ENCODE measurements around the gene TBX2. TPM values are rescaled to one million over a fixed set of nuclear protein-coding genes. Genes with fewer than 3 reads are reported as not detected.
A peak's percentile ranks its signal among the peaks of the same experiment; 100 is the strongest.

Gene TBX2
- total and polyA plus RNA-seq, 2 of the 13 experiments (the other 11 are each of a cell fraction or from before 2014, with no cell fraction given) = 2.8 to 15.3 TPM

GRCh38 chr17:61366715-61367413 lies 32.8 kb upstream of the TBX2 start (continued):
- TF ChIP-seq ZNF431 (CRISPR knock-in tag; IDR thresholded peaks at IDR 0.05; ENCODE audit: borderline replicate concordance, low read depth) (peak; percentile 73; the same call in 1 of the 2 replicates), ZNF850 (CRISPR knock-in tag; conservative IDR thresholded peaks at IDR 0.05) (no peak), ZNF570 (CRISPR knock-in tag; IDR thresholded peaks at IDR 0.05; ENCODE audit: borderline replicate concordance) (no peak), HOXA7 (CRISPR knock-in tag; IDR thresholded peaks at IDR 0.05) (no peak), ZNF749 (CRISPR knock-in tag; IDR thresholded peaks at IDR 0.05; ENCODE audit: borderline replicate concordance) (peak; percentile 91), ZNF143 (CRISPR knock-in tag; IDR thresholded peaks at IDR 0.05) (peak; percentile 56), CHD2 (IDR thresholded peaks at IDR 0.05; ENCODE audit: low read depth, low read length) (no peak), SCMH1 (CRISPR knock-in tag; IDR thresholded peaks at IDR 0.05; ENCODE audit: borderline replicate concordance) (no peak), KMT2A (CRISPR knock-in tag; IDR thresholded peaks at IDR 0.05) (no peak), HDAC2 (CRISPR knock-in tag; IDR thresholded peaks at IDR 0.05) (peak; percentile 94; the same call in 1 of the 2 replicates), FOXA1 (IDR thresholded peaks at IDR 0.05) (no peak), FOXA1 (CRISPR knock-in tag; IDR thresholded peaks at IDR 0.05) (peak; percentile 91), PPARG (CRISPR knock-in tag; conservative IDR thresholded peaks at IDR 0.05) (peak; percentile 99), PHF8 (CRISPR knock-in tag; IDR thresholded peaks at IDR 0.05) (no peak), JDP2 (CRISPR knock-in tag; IDR thresholded peaks at IDR 0.05; ENCODE audit: borderline replicate concordance) (no peak), REPIN1 (CRISPR knock-in tag; IDR thresholded peaks at IDR 0.05; ENCODE audit: borderline replicate concordance, low read depth) (peak; percentile 84; the same call in 1 of the 2 replicates), ZNF710 (CRISPR knock-in tag; IDR thresholded peaks at IDR 0.05; ENCODE audit: borderline replicate concordance) (peak; percentile 83; the same call in 1 of the 2 replicates), SIN3B (IDR thresholded peaks at IDR 0.05; ENCODE audit: low read length) (no peak), MBNL3 (CRISPR knock-in tag; conservative IDR thresholded peaks at IDR 0.05) (no peak), ZNF616 (CRISPR knock-in tag; IDR thresholded peaks at IDR 0.05; ENCODE audit: low read depth) (no peak), HHEX (CRISPR knock-in tag; IDR thresholded peaks at IDR 0.05) (peak; percentile 75), LBX2 (CRISPR knock-in tag; IDR thresholded peaks at IDR 0.05; ENCODE audit: borderline replicate concordance) (no peak), KDM2A (CRISPR knock-in tag; IDR thresholded peaks at IDR 0.05; ENCODE audit: borderline replicate concordance, low read depth) (peak; percentile 32; the same call in 1 of the 2 replicates), ZBTB39 (CRISPR knock-in tag; IDR thresholded peaks at IDR 0.05) (peak; percentile 82; the same call in 1 of the 2 replicates), ZNF282 (IDR thresholded peaks at IDR 0.05; ENCODE audit: partially characterized antibody) (no peak), THAP11 (CRISPR knock-in tag; IDR thresholded peaks at IDR 0.05) (peak; percentile 61), GATAD1 (CRISPR knock-in tag; IDR thresholded peaks at IDR 0.05) (no peak; the same call in 1 of the 2 replicates), SMC3 (IDR thresholded peaks at IDR 0.05; ENCODE audit: low read length) (no peak), CREB1 (IDR thresholded peaks at IDR 0.05) (peak; percentile 30; the same call in 1 of the 2 replicates), CREB1 (CRISPR knock-in tag; IDR thresholded peaks at IDR 0.05) (peak; percentile 84)
